ENCODE results near the gene LKAAEAR1. TPM values are rescaled to one million over a fixed set of nuclear protein-coding genes. Genes with fewer than 3 reads are reported as not detected.

Gene LKAAEAR1
- total RNA-seq, 3 donors from 2014 or later, result 0.64 TPM; not detected in 2

DNA sequence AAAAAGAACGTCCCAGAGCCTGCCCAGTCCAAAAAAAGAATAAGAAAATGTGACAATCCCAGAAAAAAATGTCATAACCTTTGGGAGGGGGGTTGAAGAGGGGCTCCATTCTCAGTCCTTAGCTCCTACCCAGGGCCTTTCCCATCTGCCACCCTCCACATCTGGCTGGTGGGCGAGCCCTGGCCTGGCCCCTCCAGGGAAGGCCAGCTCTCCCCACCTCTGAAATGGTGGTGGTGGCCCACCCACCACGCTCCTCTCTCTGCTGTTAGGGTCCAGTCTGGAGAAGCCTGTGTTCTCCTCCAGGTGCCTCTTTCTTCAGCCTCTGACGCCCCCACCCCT lies 5.3 kb downstream of the LKAAEAR1 start:
- TF ChIP-seq POLR2A (IDR thresholded peaks at IDR 0.05), result no peak
- no peak for TF ChIP-seq POLR2AphosphoS5 (IDR thresholded peaks at IDR 0.05)
- TF ChIP-seq, protein P1, sequence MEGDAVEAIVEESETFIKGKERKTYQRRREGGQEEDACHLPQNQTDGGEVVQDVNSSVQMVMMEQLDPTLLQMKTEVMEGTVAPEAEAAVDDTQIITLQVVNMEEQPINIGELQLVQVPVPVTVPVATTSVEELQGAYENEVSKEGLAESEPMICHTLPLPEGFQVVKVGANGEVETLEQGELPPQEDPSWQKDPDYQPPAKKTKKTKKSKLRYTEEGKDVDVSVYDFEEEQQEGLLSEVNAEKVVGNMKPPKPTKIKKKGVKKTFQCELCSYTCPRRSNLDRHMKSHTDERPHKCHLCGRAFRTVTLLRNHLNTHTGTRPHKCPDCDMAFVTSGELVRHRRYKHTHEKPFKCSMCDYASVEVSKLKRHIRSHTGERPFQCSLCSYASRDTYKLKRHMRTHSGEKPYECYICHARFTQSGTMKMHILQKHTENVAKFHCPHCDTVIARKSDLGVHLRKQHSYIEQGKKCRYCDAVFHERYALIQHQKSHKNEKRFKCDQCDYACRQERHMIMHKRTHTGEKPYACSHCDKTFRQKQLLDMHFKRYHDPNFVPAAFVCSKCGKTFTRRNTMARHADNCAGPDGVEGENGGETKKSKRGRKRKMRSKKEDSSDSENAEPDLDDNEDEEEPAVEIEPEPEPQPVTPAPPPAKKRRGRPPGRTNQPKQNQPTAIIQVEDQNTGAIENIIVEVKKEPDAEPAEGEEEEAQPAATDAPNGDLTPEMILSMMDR (IDR thresholded peaks at IDR 0.05), result no peak
- no peaks in the 10 kb centered on the region for H3K36me3 ChIP-seq
- H3K27me3 ChIP-seq, result no peaks in the 10 kb centered on the region
- H3K9me3 ChIP-seq, result no peaks in the 10 kb centered on the region
- peak overlapping the region; percentile 60 to 78 (median 72) for H3K4me3 ChIP-seq
- H3K27ac ChIP-seq, result peak overlapping the region; percentile 74 to 77
- H3K4me1 ChIP-seq, result peaks cover 9 to 11% of the 10 kb centered on the region in 2 donors
- no peak for DNase-seq (ENCODE audit: low spot score in 2 of 2)
- intact Hi-C loops (cut with DNase I; ENCODE audit: low total_unique reads), result no loop called here

DNA sequence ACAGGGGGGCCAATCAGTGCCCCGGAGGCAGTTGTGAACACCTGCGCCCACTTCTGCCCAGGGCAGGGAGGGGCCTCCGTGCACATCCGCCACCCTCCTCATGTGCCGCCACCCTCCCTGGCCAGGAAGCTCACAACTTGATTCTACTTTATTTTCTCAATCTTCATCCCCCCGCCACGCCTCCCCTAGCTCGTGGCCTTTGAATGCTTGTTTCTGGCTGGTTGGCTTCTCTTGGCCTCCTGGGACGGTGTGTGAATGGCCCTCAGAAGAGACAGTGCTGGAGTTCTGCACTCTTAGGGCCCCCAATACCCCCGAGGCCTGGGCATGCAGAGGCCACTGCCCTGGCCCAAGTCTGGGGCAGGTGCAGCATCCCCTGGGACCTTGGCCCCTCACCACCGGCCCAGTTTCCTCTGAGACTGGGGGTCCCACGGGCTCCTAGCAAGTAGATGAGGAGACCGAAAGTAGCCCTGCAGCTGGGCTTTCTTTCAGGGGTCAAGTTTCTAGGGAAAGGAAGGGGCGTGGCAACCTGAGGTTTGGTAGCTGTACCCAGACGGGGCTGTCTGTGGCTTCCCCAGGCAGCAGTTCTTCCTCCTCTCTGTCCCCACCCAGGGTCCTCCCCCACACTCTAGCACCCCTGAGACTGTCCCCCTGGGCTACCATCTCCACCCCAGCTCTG lies 6.2 kb downstream of the LKAAEAR1 start:
- H3K36me3 ChIP-seq, result no peaks in the 10 kb centered on the region
- TF ChIP-seq, protein P1 (IDR thresholded peaks at IDR 0.05), result no peak
- TF ChIP-seq POLR2A (IDR thresholded peaks at IDR 0.05) (no peak), POLR2AphosphoS5 (IDR thresholded peaks at IDR 0.05) (no peak)
- DNase-seq (ENCODE audit: low spot score in 2 of 2), result no peak
- no peaks in the 10 kb centered on the region for H3K27me3 ChIP-seq
- intact Hi-C loops (cut with DNase I; ENCODE audit: low total_unique reads), result no loop called here
- H3K9me3 ChIP-seq, result no peaks in the 10 kb centered on the region
- peaks cover 8 to 9% of the 10 kb centered on the region in 2 donors for H3K4me1 ChIP-seq
- peak overlapping the region; percentile 60 to 78 (median 72) for H3K4me3 ChIP-seq
- H3K27ac ChIP-seq, result peak overlapping the region in 1 of 2 donors; percentile 19

DNA sequence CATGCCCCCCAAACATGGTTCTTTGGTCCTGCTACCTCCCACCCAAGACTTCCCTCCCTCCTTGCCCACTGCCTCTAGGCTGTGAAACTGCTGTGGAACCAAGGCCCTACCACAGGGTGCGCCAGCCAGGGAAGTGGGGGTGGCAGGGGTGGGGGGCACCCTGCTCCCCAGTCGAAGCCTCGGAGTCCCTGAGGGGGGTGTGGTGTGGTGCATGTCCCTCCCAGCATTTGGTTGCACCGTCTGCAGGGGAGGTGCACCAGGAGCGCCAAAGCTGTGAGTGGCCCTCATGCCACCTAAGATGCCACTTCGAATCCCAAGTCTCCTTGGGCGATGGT lies 6.7 kb downstream of the LKAAEAR1 start:
- no peaks in the 10 kb centered on the region for H3K36me3 ChIP-seq
- TF ChIP-seq, protein P1 (IDR thresholded peaks at IDR 0.05), result no peak
- TF ChIP-seq POLR2AphosphoS5 (IDR thresholded peaks at IDR 0.05), result no peak
- no peak for TF ChIP-seq POLR2A (IDR thresholded peaks at IDR 0.05)
- peaks cover 8 to 9% of the 10 kb centered on the region in 2 donors for H3K4me1 ChIP-seq
- intact Hi-C loops (cut with DNase I; ENCODE audit: low total_unique reads), result no loop called here
- H3K4me3 ChIP-seq, result peak overlapping the region; percentile 60 to 78 (median 72)
- DNase-seq (ENCODE audit: low spot score in 2 of 2), result no peak
- H3K9me3 ChIP-seq, result no peaks in the 10 kb centered on the region
- H3K27me3 ChIP-seq, result no peaks in the 10 kb centered on the region
- no peak overlapping the region for H3K27ac ChIP-seq

DNA sequence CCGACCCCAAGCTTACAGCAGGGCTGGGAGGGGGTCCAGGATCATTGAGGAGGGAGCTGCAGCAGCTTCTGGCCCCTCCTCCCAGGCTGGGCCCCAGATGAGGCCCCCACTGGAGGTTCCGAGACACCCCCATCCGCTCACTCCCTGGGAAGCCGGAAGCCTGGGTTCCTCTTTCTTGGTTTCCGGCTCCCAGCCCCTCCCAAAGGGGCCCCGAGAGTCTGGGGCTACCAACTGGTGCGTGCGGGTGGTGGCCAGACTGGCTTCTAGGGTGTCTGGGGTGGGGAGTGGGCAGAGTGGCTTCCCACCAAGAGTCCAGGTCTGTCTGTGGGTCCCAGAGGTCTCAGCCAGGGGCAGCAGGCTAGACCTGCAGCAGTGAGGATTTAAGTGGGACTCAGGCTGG lies 7.1 kb downstream of the LKAAEAR1 start:
- DNase-seq (ENCODE audit: low spot score in 2 of 2), result no peak
- intact Hi-C loops (cut with DNase I; ENCODE audit: low total_unique reads), result no loop called here
- no peak for TF ChIP-seq POLR2A (IDR thresholded peaks at IDR 0.05)
- TF ChIP-seq POLR2AphosphoS5 (IDR thresholded peaks at IDR 0.05), result no peak
- TF ChIP-seq, protein P1 (IDR thresholded peaks at IDR 0.05), result no peak
- no peaks in the 10 kb centered on the region for H3K36me3 ChIP-seq
- H3K27me3 ChIP-seq, result no peaks in the 10 kb centered on the region
- H3K4me1 ChIP-seq, result peaks cover 8 to 9% of the 10 kb centered on the region in 2 donors
- H3K4me3 ChIP-seq, result peak overlapping the region; percentile 60 to 78 (median 72)
- H3K9me3 ChIP-seq, result no peaks in the 10 kb centered on the region
- no peak overlapping the region for H3K27ac ChIP-seq

DNA sequence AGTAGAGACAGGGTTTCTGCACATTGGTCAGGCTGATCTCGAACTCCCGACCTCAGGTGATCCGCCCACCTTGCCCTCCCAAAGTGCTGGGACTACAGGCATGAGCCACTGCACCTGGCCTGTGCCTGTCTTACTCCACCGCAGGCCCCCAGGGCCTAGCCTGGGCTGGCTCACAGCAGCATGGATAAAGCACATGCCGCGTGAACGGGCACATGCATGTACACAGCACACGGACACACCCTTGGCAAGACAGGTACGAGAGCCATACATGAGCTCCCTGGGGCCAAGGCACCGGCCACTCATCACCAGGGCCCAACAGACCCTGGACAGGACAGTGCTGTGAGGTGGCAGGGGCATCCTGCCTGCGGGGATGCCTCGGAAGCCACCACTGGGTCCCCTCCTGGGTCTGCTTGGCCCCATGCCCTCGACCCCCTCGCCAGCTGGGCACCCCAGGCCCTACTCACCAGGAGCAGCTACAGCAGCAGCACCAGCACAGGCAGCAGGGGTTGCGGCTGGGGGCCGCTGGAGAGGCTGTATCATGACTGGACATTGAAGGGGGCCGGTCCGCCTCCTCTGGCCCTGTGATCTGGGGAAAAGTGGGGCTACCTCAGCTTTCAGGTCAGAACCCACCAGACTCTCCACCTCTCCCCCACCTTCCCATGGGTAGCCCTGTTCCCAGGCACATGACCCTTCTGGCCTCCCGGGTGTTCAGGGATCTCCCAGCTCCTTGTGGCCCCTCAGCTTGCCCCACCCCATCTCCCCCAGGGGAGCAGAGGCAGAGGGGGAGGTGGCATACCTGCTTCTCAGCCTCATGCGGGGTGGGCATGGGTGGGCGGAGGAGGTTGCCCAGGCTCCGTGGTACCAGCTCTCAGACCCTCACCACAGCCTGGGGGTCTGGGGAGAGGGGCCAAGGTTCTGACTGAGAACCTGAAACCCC lies 7.9 kb downstream of the LKAAEAR1 start:
- no peak overlapping the region for H3K27ac ChIP-seq
- TF ChIP-seq, protein P1 (IDR thresholded peaks at IDR 0.05), result no peak
- TF ChIP-seq POLR2AphosphoS5 (IDR thresholded peaks at IDR 0.05) (no peak), POLR2A (IDR thresholded peaks at IDR 0.05) (no peak)
- H3K9me3 ChIP-seq, result no peaks in the 10 kb centered on the region
- peak overlapping the region in 2 of 3 donors; percentile 11 to 60 for H3K4me3 ChIP-seq
- no peaks in the 10 kb centered on the region for H3K36me3 ChIP-seq
- peaks cover 8 to 9% of the 10 kb centered on the region in 2 donors for H3K4me1 ChIP-seq
- no peak for DNase-seq (ENCODE audit: low spot score in 2 of 2)
- H3K27me3 ChIP-seq, result no peaks in the 10 kb centered on the region
- intact Hi-C loops (cut with DNase I; ENCODE audit: low total_unique reads), result no loop called here

All from breast epithelium (tissue), 4 donors.